ENCODE measurements around the gene ZNF407. TPM values are rescaled to one million over a fixed set of nuclear protein-coding genes. Genes with fewer than 3 reads are reported as not detected.

The ZNF407 gene
- total RNA-seq, 2 experiments from 2014 or later = 23.2 to 24.7 TPM

- Histone ChIP-seq H3K36me3 (ENCODE audit: insufficient read depth, low read length) (no peaks in the 10 kb centered on the region), H3K27me3 (ENCODE audit: control insufficient read depth in 1 of 2, insufficient read depth in 2 of 2, low read length in 2 of 2) (no peaks in the 10 kb centered on the region), H3K9me3 (ENCODE audit: control insufficient read depth in 1 of 2, insufficient read depth in 1 of 2, low read length in 2 of 2) (no peaks in the 10 kb centered on the region), H3K27ac (ENCODE audit: low read depth in 1 of 2, low read length in 2 of 2) (no peak overlapping the region), H3K4me1 (ENCODE audit: insufficient read depth, low read length) (no peaks in the 10 kb centered on the region), H3K4me3 (ENCODE audit: low read length) (no peak overlapping the region)
- TF ChIP-seq CTCF (IDR thresholded peaks at IDR 0.05) = no peak
- intact Hi-C loops (cut with DNase I, micrococcal nuclease) = no loop called here
- H3K4me1 Mint-ChIP-seq (ENCODE audit: low read depth) = peaks cover 4% of the 10 kb centered on the region
- H3K27ac Mint-ChIP-seq = no peak overlapping the region
- H3K27me3 Mint-ChIP-seq = no peaks in the 10 kb centered on the region
- ChIA-PET POLR2A (no interaction called here), CTCF (no interaction called here)
- H3K4me3 Mint-ChIP-seq = no peak overlapping the region
- H3K9me3 Mint-ChIP-seq = no peaks in the 10 kb centered on the region
- H3K36me3 Mint-ChIP-seq (ENCODE audit: low read depth) = peaks cover 30% of the 10 kb centered on the region
- ATAC-seq (ENCODE audit: poor library complexity) = no peak
- no peak for DNase-seq
Measured at GRCh38 chr18:74702950-74703349, 105.3 kb downstream of the ZNF407 start.

GRCh38 chr18:74708169-74708568 lies 110.5 kb downstream of the ZNF407 start:
- Histone ChIP-seq H3K27ac (ENCODE audit: low read depth in 1 of 2, low read length in 2 of 2) (no peak overlapping the region), H3K9me3 (ENCODE audit: control insufficient read depth in 1 of 2, insufficient read depth in 1 of 2, low read length in 2 of 2) (no peaks in the 10 kb centered on the region), H3K27me3 (ENCODE audit: control insufficient read depth in 1 of 2, insufficient read depth in 2 of 2, low read length in 2 of 2) (no peaks in the 10 kb centered on the region), H3K4me3 (ENCODE audit: low read length) (no peak overlapping the region), H3K36me3 (ENCODE audit: insufficient read depth, low read length) (no peaks in the 10 kb centered on the region), H3K4me1 (ENCODE audit: insufficient read depth, low read length) (no peaks in the 10 kb centered on the region)
- POLR2A ChIA-PET = no interaction called here
- intact Hi-C loops (cut with DNase I, micrococcal nuclease) = no loop called here
- DNase-seq = no peak
- H3K4me1 Mint-ChIP-seq (ENCODE audit: low read depth) = peaks cover 7% of the 10 kb centered on the region
- peaks cover 40% of the 10 kb centered on the region for H3K36me3 Mint-ChIP-seq (ENCODE audit: low read depth)
- H3K27me3 Mint-ChIP-seq = no peaks in the 10 kb centered on the region
- no peaks in the 10 kb centered on the region for H3K9me3 Mint-ChIP-seq
- H3K27ac Mint-ChIP-seq = no peak overlapping the region
- no peak for TF ChIP-seq CTCF (IDR thresholded peaks at IDR 0.05)
- no peak overlapping the region for H3K4me3 Mint-ChIP-seq
- CTCF ChIA-PET = no interaction called here
- ATAC-seq (ENCODE audit: poor library complexity) = no peak

- DNase-seq = no peak
- H3K36me3 Mint-ChIP-seq (ENCODE audit: low read depth) = peaks cover 33% of the 10 kb centered on the region
- no peak overlapping the region for H3K4me3 Mint-ChIP-seq
- Histone ChIP-seq H3K27ac (ENCODE audit: low read depth in 1 of 2, low read length in 2 of 2) (no peak overlapping the region), H3K36me3 (ENCODE audit: insufficient read depth, low read length) (no peaks in the 10 kb centered on the region), H3K27me3 (ENCODE audit: control insufficient read depth in 1 of 2, insufficient read depth in 2 of 2, low read length in 2 of 2) (no peaks in the 10 kb centered on the region), H3K9me3 (ENCODE audit: control insufficient read depth in 1 of 2, insufficient read depth in 1 of 2, low read length in 2 of 2) (no peaks in the 10 kb centered on the region), H3K4me3 (ENCODE audit: low read length) (no peak overlapping the region), H3K4me1 (ENCODE audit: insufficient read depth, low read length) (no peaks in the 10 kb centered on the region)
- ATAC-seq (ENCODE audit: poor library complexity) = no peak
- H3K9me3 Mint-ChIP-seq = no peaks in the 10 kb centered on the region
- H3K4me1 Mint-ChIP-seq (ENCODE audit: low read depth) = peaks cover 7% of the 10 kb centered on the region
- H3K27ac Mint-ChIP-seq = no peak overlapping the region
- no peaks in the 10 kb centered on the region for H3K27me3 Mint-ChIP-seq
- TF ChIP-seq CTCF (IDR thresholded peaks at IDR 0.05) = no peak
- intact Hi-C loops (cut with DNase I, micrococcal nuclease) = no loop called here
- ChIA-PET CTCF (no interaction called here), POLR2A (no interaction called here)
Measured at GRCh38 chr18:74709452-74709851, 111.8 kb downstream of the ZNF407 start.
